ENCODE data around the gene FAT2.
"Not testable (repeated sequence)": the region's sequence is repeated elsewhere in the genome, so short reads cannot be mapped to it uniquely, and the experiment has no call there.

Gene FAT2

DNA sequence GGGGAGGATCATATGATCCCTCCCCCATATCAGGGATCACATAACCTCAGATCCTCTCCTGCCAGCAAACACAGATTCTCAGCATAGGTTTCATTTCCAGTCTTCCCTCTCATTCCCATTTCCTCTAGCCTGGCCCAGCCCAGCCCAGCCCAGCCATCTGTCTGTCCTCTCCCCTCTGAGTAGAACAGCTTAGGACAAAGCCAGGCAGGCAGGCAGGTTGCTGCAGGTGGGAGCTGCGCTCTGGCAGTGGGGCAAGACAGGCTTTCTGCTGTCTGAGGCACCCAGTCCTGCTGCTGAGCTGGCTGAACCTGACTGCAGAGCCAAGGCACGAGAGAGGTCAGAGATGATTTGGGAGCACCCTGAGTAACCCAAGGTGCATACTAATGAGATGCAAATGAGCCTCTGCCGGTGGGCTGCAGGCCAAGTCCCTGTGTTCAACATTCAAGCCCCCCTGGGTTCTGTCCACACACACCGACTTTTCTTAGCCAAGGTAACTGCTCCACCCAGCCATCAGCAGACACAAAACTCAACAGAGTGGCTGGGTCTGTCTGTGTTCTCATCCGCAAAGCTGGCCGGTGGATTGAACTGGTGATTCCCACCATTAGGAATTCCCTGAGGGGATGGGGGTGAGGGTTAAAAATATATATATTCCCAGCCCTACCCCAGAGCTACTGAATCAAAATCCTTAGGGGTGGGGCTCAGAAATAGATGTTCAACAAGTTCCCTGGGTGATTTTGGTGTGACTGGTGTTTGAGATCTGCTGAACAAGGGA, 9.1 kb downstream of the FAT2 start:
- DNase-seq (ENCODE audit: low spot score) = no peak

DNA sequence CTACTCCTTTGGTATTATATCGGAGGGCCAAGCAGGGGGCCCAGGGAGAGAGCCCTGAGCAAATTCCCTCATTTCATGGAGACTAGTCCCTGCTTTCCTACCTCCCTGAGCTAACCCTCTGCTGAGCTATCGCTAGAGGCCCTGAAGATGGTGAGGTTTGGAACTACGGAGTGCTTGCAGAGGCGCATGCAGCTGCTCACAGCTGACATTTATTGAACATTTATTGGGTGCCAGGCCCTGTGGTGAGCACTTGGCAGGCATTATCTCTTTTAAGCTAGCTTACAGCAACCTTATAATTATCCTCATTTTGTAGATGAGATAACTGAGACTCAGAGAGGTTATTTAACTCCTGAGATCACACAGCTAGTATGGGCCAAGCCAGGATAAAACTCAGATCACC, 9.8 kb downstream of the FAT2 start:
- DNase-seq (ENCODE audit: low spot score) = no peak

GRCh38 chr5:151580858-151581257, 10.3 kb downstream of the FAT2 start:
- no peak for DNase-seq (ENCODE audit: low spot score)

DNA sequence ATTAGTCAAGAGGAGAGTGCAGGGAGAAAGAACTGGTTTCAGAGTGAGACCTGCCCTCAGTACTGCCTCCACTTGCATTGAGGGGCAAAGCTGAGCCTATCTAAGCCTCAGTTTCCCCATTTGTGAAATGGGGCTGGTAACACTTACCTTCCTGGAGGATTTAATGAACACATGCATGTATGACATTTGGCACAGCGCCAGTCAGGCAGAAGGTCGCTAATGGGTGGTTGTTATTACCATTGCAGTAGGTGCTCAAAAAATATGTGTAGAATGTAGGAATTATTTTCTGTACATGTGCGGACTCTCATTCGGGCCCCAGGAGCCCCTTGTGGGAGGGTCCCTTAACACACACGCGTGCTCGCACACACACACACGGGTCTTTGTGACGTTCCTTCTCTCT, 10.9 kb downstream of the FAT2 start:
- no peak for DNase-seq (ENCODE audit: low spot score)

- not testable (repeated sequence) for DNase-seq (ENCODE audit: low spot score)
Observed at GRCh38 chr5:151579146-151579545, 12.0 kb downstream of the FAT2 start.

GRCh38 chr5:151578326-151579025, 12.7 kb downstream of the FAT2 start:
- DNase-seq (ENCODE audit: low spot score) = no peak

DNA sequence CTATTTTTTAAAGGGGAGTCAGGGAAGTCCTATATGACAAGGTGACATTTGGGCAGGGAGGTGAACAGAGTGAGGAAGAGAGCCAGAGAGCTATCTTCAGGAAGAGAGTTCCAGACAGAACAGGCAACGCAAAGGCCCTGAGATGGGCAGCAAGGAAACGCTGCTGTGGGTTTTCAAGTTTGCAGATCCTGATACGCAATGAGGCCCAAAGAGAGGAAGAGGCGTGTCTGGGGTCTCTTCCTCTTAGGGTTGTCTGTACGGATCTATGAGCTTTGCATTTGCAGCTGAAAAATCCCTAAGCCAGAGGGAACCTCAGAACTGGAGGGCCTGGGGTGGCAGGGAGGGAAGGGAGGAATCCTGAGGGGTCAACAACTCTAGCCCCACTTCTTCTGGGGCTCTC, 13.6 kb downstream of the FAT2 start:
- DNase-seq (ENCODE audit: low spot score) = peak; percentile 27

GRCh38 chr5:151574444-151574996, 16.6 kb downstream of the FAT2 start:
- no peak for DNase-seq (ENCODE audit: low spot score)

GRCh38 chr5:151572657-151573368, 18.3 kb downstream of the FAT2 start:
- no peak for DNase-seq (ENCODE audit: low spot score)

- DNase-seq (ENCODE audit: low spot score) = no peak
Observed at GRCh38 chr5:151571270-151572173, 19.6 kb downstream of the FAT2 start.

GRCh38 chr5:151570512-151571269, 20.4 kb downstream of the FAT2 start:
- DNase-seq (ENCODE audit: low spot score) = no peak

DNA sequence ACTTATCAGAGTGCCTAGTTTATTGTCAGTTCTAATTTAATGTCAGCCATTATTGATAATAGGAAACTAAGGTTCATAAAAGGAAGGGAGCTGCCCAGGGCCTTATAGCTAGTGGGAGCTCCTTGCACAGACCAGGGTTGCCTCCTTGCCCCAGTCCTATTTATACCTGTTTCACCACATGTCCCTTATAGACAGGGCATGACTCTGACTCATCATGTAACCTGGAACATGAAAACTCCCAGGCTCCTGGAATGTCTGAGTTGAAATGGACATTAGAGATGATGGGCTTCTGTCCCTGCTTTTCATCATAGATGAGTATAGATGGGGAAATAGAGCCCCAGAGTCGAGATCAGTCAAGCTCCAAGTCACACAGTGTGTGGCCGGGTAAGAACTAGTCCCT, 21.1 kb downstream of the FAT2 start:
- no peak for DNase-seq (ENCODE audit: low spot score)

GRCh38 chr5:151569132-151570046, 21.7 kb downstream of the FAT2 start:
- DNase-seq (ENCODE audit: low spot score) = no peak

DNA sequence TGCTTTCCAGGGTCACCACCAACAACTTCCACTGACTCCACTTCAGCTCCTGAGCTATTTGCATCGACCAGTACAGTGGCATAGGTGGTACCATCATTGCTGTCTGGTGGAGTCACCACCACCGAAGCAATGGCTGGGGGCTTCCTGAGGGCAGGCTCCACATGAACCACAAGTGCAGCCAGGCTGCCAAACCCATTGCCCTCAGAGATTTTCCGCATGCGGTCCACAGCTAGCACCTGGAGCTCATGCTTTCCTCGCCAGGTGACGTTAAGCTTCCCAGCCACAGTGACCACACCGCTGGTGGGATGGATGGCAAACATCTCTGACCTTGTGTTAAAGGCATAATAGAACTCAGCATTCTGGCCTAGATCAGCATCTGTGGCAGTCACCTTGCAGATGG, 23.1 kb downstream of the FAT2 start:
- no peak for DNase-seq (ENCODE audit: low spot score)

- DNase-seq (ENCODE audit: low spot score) = no peak
Observed at GRCh38 chr5:151565971-151566370, 25.2 kb downstream of the FAT2 start.

DNA sequence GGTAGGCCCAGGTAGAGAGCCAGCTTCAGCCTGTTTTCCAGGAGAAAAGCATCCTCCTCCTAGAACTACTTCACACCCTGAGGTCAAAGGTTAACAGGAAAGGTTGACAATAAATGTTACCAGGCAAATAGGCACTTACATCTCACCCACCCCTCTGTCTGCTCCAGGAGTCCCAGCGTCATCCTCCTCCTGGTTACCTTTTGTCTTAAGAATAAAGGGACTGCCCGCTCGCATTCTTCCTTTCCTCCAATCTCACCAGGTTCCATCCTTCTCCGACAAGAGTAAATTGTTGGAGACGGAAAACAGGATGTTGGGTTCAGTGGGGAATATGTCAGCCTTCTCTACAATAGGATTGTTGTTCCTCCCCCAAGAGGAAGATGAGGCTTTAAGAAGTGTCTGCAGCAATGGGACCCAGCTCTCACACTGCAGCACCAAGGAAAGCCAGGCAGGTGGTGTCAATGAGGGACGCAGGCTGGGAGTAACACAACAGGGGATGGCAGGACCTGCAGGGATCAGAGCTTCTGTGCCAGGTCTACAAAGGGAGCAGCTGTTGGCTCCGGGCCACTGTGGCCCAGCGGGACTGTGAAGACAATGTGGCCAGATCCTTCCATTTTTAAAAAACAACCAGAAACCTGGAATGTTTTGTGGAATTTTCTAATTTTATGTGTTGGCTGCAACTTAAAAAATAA, 29.0 kb downstream of the FAT2 start:
- DNase-seq (ENCODE audit: low spot score) = no peak

GRCh38 chr5:151557951-151558350, 33.2 kb downstream of the FAT2 start:
- no peak for DNase-seq (ENCODE audit: low spot score)

DNA sequence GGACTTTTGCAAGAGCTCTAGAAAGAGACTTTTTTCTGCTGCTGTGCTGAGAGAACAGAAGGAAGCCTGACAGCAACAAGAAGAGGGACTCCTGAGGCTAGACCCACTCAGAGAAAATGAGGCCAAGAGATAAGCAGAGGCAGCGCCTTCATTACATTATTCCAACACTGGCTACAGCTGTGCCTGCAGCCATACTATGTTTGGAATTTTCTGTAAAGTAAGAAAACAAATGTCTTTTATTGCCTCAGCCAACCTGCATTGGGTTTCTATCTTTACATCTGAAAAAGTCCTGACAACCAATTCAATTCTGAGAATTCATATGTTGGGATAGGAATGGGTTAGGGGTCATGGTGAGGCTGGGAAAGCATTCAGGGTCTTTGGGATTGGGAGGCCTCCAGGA, 33.7 kb downstream of the FAT2 start:
- DNase-seq (ENCODE audit: low spot score) = no peak

- DNase-seq (ENCODE audit: low spot score) = peak; percentile 33
Observed at GRCh38 chr5:151556806-151557205, 34.3 kb downstream of the FAT2 start.

All from globus pallidus (tissue), 1 donor.